HTR-8/SVneo (cell line): ENCODE data around the gene SH2B3.
A peak's percentile ranks its signal among the peaks of the same experiment; 100 is the strongest.
"Not testable (repeated sequence)": the region's sequence is repeated elsewhere in the genome, so short reads cannot be mapped to it uniquely, and the experiment has no call there.

Source experiments
- DNase-seq: peaks from one replicate; pipeline ENCODE4 v3.0.0; 2011; ENCODE audit warnings: low spot score, mixed read lengths; ENCODE audit not compliant: insufficient read length
- FAIRE-seq: peaks from 2 replicates; lab custom pipeline; 2011; peaks lifted over from hg19 to GRCh38; lab: Jason Lieb, UNC

SH2B3 gene

GRCh38 chr12:111405859-111406473 is at the start of gene SH2B3:
Gene SH2B3, plus strand, starts transcription at chr12:111405923. Its CDS starts 12,223 bp downstream, at chr12:111418146.
- DNase-seq, result peak; percentile 57
- no peak for FAIRE-seq

- peak; percentile 9 for FAIRE-seq
Observed at GRCh38 chr12:111359231-111359913, 46.4 kb upstream of the SH2B3 start.

GRCh38 chr12:111359914-111360276 is 45.8 kb upstream of the SH2B3 start:
- DNase-seq (no peak), FAIRE-seq (no peak)

More at GRCh38 chr12:111359231-111359913, 46.4 kb upstream of the SH2B3 start:
- DNase-seq, result no peak

DNA sequence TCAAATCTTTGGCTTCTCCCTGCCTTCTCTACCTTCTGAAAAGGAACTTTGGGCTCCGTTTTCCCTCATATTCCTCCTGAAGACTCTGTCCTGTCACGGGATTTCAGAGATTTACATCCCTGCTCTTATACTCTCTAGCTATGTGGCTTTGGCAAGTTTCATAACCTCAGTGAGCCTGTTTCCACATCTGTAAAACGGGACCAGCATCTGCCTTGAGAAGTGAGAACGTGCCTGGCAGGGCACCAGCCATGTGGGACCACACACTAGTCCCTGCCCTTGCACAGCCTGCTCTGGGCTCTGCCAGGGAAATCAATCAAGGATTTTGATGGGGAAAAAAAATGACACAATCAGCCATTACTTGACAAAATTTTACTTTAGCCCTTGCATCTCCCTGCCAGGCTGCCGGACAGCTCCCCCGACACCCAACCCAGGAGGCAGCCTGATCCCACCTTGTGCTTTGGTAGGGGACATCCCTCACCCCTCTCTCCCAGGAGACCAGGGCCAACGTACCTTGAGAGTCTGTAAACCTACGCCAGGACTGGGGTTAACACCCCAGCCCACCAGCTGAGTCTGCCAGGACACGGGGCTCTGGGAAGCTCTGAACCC is 45.3 kb upstream of the SH2B3 start:
- FAIRE-seq (no peak), DNase-seq (no peak)

DNA sequence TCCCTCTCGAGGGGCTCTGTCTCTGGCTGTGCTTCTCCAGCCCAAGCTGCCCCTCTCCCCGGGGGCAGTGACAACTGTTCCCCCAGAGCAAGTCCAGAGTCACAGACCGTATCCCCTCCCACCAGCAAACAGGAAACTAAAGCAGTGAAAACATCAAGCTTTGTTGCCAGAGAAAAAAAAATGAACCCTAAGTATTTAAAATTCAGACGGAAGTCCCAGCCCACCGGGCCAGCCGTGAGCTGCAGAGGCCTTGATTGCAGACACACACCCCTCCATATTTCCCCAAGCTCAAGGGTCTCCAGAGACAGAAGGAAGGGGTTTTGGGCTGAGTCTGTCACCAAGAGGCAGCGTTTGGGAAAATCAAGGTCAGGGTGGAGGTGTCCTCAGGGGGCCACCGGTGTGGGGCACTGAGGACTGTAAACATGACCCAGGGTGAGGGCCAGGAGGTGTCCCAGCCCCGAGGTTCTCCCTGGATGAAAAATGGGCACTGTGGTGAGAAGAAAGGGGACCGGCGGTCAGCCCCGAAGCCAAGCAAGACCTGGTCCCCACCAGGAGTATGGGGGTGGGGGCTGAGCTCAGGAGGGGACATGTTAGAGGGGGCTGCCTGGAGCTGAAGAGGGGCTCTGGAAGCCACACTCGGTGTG is 44.5 kb upstream of the SH2B3 start:
- FAIRE-seq (no peak), DNase-seq (no peak)

GRCh38 chr12:111361717-111362576 is 43.8 kb upstream of the SH2B3 start:
- no peak for DNase-seq
- no peak for FAIRE-seq

- DNase-seq, result no peak
- FAIRE-seq, result no peak
Observed at GRCh38 chr12:111362687-111363475, 42.8 kb upstream of the SH2B3 start.

- FAIRE-seq, result peak; percentile 46
- no peak for DNase-seq
Observed at GRCh38 chr12:111363578-111363977, 42.1 kb upstream of the SH2B3 start.

- FAIRE-seq (no peak), DNase-seq (no peak)
Observed at GRCh38 chr12:111366075-111366474, 39.6 kb upstream of the SH2B3 start.

DNA sequence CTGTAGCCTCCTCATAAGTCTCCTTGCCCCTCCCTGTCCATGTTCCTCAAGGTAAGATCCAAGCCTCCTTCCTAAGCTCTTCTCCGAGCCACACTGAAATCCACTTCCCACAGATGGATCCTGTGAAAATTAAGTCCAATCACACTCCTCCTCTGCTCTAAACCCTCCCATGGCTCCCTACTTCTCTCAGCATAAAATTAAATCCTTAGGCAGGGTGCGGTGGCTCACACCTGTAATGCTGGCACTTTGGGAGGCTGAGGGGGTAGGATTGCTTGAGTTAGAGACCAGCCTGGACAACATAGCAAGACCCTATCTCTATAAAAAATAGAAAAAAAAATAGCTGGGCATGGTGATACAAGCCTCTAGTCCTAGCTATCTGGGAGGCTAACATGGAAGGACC is 39.1 kb upstream of the SH2B3 start:
- FAIRE-seq, result no peak

GRCh38 chr12:111367661-111368221 is 38.0 kb upstream of the SH2B3 start:
- FAIRE-seq, result no peak
- DNase-seq, result no peak

More for the DNA sequence above, 39.1 kb upstream of the SH2B3 start:
- no peak for DNase-seq

DNA sequence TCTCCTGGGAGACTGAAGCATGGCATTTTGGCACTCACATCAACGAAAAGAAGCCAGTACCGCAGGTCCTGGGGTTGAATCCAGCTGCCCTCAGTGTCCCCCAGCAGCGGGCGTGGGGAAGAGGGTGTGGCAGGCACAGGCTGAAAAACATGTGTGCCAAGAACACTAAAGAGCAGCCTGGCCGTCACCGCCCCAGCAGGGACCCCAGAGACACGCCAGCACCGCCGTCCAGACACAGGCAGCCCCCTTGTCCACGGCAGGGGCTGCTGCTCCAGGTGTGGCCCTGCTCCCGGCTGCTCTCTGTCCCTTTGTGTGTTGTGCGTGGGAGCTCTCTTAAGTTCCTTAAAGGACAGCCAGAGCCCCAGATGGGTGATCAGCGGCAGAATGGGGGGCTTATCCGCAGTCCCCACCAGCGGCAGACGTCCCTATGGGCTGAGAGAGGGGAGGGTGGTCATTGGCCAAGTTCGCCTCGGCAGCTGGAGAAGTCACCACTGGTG is 37.4 kb upstream of the SH2B3 start:
- no peak for FAIRE-seq
- no peak for DNase-seq

GRCh38 chr12:111368788-111369495 is 36.8 kb upstream of the SH2B3 start, which contains the start of gene PHETA1:
Gene PHETA1, minus strand, starts transcription at chr12:111369095. Its CDS starts 5,668 bp downstream, at chr12:111363427.
- no peak for FAIRE-seq
- peak; percentile 92 for DNase-seq

DNA sequence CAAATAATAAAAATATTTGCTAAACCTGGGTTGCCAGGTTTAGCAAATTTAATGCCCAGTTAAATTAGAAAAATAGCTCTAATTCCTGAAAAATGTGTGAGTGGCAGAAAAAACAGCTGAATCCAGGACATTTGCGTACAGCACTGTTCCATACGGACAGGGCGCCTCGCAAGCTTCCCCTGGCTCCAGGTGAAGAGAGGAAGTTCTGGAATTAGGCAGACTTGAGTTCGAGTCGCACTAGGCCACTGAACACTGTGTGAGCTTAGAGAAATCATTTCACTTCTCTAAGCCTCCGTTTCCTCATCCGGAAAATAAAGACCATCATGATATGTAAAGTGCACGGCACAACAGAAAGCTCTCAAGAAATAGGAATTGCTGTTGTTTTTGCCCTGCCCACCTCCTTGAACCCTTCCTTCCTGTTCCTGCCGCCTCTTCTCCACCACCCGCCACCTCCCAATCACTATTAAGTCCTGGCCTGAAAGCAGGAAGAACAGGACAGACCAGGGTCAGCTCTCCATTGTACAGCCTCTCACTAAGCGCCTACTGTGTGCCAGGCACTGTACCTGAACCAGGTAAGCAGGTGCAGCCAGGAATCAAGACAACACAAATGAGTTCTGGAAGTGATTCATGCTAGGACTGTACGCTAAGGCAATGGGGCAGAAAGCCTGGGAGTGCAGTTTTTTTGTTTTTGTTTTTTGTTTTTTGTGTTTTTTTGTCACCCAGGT is 36.1 kb upstream of the SH2B3 start:
- FAIRE-seq (no peak), DNase-seq (no peak)

GRCh38 chr12:111373231-111373630 is 32.5 kb upstream of the SH2B3 start:
- not testable (repeated sequence) for DNase-seq, FAIRE-seq

- no peak for DNase-seq
- FAIRE-seq, result no peak
Observed at GRCh38 chr12:111377440-111377839, 28.3 kb upstream of the SH2B3 start.

GRCh38 chr12:111379942-111380554 is 25.7 kb upstream of the SH2B3 start:
- no peak for DNase-seq
- FAIRE-seq, result no peak
